DOHH2 (cell line): ENCODE measurements around the gene DLL1.

ENCODE experiments used
- H3F3A ChIP-seq: fragments of 200-600 bp; sonication (generic), shearing (Covaris generic); 2 replicates; pipeline ENCODE4 v1.6.0; 2016; ENCODE audit warnings: antibody characterized with exemption, mild to moderate bottlenecking; ENCODE audit not compliant: control insufficient read depth, insufficient read depth
- H3K27ac ChIP-seq: fragments of 200-600 bp; sonication (generic); 2 replicates; pipeline ENCODE4 v1.5.1; 2014; ENCODE audit warnings: low read depth, mild to moderate bottlenecking, low read length, moderate library complexity
- H3K27me3 ChIP-seq: fragments of 200-600 bp; sonication (generic); 2 replicates; pipeline ENCODE4 v1.6.1; 2014; ENCODE audit warnings: mild to moderate bottlenecking, low read length, mixed read lengths; ENCODE audit not compliant: control insufficient read depth
- H3K36me3 ChIP-seq: fragments of 200-600 bp; sonication (generic); 2 replicates; pipeline ENCODE4 v1.6.1; 2014; ENCODE audit warnings: mild to moderate bottlenecking, low read length, moderate library complexity, mixed read lengths; ENCODE audit not compliant: control insufficient read depth
- H3K4me1 ChIP-seq: fragments of 200-600 bp; sonication (generic); 2 replicates; pipeline ENCODE4 v1.6.1; 2014; ENCODE audit warnings: mild to moderate bottlenecking, low read length, mixed read lengths; ENCODE audit not compliant: control insufficient read depth
- H3K4me2 ChIP-seq: fragments of 200-600 bp; sonication (generic); 2 replicates; pipeline ENCODE4 v1.6.0; 2014; ENCODE audit warnings: mild to moderate bottlenecking, low read length, moderate library complexity
- H3K4me3 ChIP-seq: fragments of 200-600 bp; sonication (generic); 2 replicates; pipeline ENCODE4 v1.5.1; 2014; ENCODE audit warnings: mild to moderate bottlenecking, low read length, mixed read lengths
- H3K79me2 ChIP-seq: fragments of 200-600 bp; sonication (generic); 2 replicates; pipeline ENCODE4 v1.6.1; 2014; ENCODE audit warnings: mild to moderate bottlenecking, low read length, mixed read lengths; ENCODE audit not compliant: control insufficient read depth
- H3K9me2 ChIP-seq: fragments of 200-600 bp; sonication (generic); replicated peaks from 2 replicates; pipeline ENCODE4 v1.6.1; 2014; ENCODE audit warnings: mild to moderate bottlenecking, low read length, mixed read lengths; ENCODE audit not compliant: control insufficient read depth
- H3K9me3 ChIP-seq: fragments of 200-600 bp; sonication (generic); 2 replicates; pipeline ENCODE4 v1.6.1; 2014; ENCODE audit warnings: antibody characterized with exemption, low read length, mixed read lengths; ENCODE audit not compliant: control insufficient read depth, insufficient read depth
- H4K20me1 ChIP-seq: fragments of 200-600 bp; sonication (generic); 2 replicates; pipeline ENCODE4 v1.6.0; 2014; ENCODE audit warnings: low read depth, mild to moderate bottlenecking, antibody characterized with exemption, low read length, moderate library complexity; ENCODE audit not compliant: control insufficient read depth, insufficient read depth
- EZH2phosphoT487 ChIP-seq: fragments of 200-600 bp; sonication (generic); IDR thresholded peaks from 2 replicates; pipeline ENCODE4 v1.6.1; 2017; ENCODE audit warnings: borderline replicate concordance, mild to moderate bottlenecking, antibody characterized with exemption, low read length, moderate library complexity, mixed read lengths
- TF ChIP-seq, protein P1 (sequence below): fragments of 200-600 bp; sonication (generic); IDR thresholded peaks from one replicate; pipeline ENCODE4 v1.5.1; 2014; ENCODE audit warnings: antibody characterized with exemption, mild to moderate bottlenecking, low read depth, low read length; ENCODE audit not compliant: poor library complexity, severe bottlenecking

The DLL1 gene

DNA sequence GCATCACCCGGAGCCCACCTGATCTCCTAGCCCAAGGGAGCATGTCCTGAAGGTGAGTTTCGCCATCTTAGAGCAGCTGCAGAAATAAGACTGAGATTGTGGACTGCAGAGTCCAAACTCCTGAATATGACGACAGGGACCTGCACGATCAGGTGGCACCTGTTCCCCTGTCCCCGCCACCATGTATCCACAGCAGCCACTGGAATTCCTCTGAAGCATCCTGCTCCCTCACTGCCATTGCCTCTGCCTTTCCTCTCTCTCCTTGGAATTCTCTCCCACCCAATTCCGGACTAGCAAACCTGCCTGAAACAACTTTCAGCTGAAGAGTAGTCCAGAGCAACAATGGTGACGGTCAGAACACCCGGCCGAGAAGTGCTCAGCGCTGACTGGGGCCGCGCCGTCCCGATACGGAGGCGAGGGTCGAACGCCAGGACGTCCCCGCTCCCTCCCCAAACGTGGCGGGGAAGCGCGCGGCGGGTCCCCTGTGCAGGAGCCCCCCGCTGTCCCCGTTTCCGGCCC, 15.0 kb upstream of the DLL1 start:
- H3K79me2 ChIP-seq = peaks cover 42% of the 10 kb centered on the region
- H3K4me2 ChIP-seq = peak overlapping the region; percentile 68
- H3K27me3 ChIP-seq = no peaks in the 10 kb centered on the region
- peaks cover 29% of the 10 kb centered on the region for H3K4me1 ChIP-seq
- peaks cover 18% of the 10 kb centered on the region for H4K20me1 ChIP-seq
- no peak for TF ChIP-seq EZH2phosphoT487
- TF ChIP-seq, protein P1, sequence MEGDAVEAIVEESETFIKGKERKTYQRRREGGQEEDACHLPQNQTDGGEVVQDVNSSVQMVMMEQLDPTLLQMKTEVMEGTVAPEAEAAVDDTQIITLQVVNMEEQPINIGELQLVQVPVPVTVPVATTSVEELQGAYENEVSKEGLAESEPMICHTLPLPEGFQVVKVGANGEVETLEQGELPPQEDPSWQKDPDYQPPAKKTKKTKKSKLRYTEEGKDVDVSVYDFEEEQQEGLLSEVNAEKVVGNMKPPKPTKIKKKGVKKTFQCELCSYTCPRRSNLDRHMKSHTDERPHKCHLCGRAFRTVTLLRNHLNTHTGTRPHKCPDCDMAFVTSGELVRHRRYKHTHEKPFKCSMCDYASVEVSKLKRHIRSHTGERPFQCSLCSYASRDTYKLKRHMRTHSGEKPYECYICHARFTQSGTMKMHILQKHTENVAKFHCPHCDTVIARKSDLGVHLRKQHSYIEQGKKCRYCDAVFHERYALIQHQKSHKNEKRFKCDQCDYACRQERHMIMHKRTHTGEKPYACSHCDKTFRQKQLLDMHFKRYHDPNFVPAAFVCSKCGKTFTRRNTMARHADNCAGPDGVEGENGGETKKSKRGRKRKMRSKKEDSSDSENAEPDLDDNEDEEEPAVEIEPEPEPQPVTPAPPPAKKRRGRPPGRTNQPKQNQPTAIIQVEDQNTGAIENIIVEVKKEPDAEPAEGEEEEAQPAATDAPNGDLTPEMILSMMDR = no peak
- no peak overlapping the region for H3K27ac ChIP-seq
- peak overlapping the region; percentile 92 for H3K4me3 ChIP-seq
- peaks cover 23% of the 10 kb centered on the region for H3K36me3 ChIP-seq
- H3K9me3 ChIP-seq = peaks cover 7% of the 10 kb centered on the region
- no peaks in the 10 kb centered on the region for H3K9me2 ChIP-seq
- no peaks in the 10 kb centered on the region for H3F3A ChIP-seq

DNA sequence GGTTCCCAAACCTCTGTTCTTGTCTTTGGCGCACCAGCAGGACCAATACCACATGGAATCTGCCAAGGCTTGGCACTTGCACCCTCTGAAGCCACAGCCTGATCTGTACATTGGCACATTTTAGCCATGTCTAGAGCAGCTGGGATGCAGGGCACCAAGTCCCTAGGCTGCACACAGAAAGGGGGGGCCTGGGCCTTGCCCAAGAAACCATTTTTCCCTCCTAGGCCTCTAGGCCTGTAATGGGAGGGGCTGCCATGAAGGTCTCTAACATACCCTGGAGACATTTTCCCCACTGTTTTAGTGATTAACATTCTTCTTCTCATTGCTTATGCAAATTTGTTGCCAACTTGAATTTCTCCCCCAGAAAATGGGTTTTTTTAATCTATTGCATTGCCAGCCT, 10.3 kb upstream of the DLL1 start:
- Histone ChIP-seq H3K27ac (no peak overlapping the region), H4K20me1 (no peaks in the 10 kb centered on the region), H3K36me3 (no peaks in the 10 kb centered on the region), H3K79me2 (no peaks in the 10 kb centered on the region; the same call in 1 of the 2 replicates), H3K9me2 (no peaks in the 10 kb centered on the region), H3K4me3 (no peak overlapping the region), H3K27me3 (peaks cover 16% of the 10 kb centered on the region), H3K9me3 (peaks cover 9% of the 10 kb centered on the region), H3K4me2 (no peak overlapping the region), H3F3A (no peaks in the 10 kb centered on the region), H3K4me1 (peaks cover 10% of the 10 kb centered on the region)
- TF ChIP-seq EZH2phosphoT487 = no peak
- TF ChIP-seq, protein P1 = no peak

DNA sequence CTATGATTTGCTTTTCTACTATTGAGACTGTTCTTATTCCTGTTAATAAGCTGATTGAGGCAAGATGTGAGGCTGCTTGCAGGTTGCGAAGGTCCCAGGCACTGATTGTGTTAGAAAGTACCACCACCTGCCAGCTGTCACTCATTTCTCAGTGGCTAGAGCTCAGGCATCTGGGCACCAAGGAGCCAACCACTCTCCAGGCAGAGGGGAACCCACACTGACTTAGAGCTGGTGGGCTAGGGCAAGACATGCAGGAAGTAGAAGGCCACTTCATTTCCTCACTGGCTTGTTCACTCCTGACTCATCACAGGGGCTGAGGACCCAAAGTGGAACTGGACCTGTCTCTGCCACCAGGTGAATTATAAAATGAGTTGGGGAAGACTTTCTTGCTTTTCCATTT, 7.8 kb upstream of the DLL1 start:
- Histone ChIP-seq H3K9me3 (peaks cover 9% of the 10 kb centered on the region), H3K4me1 (peaks cover 13% of the 10 kb centered on the region), H3K36me3 (no peaks in the 10 kb centered on the region), H3K27me3 (peaks cover 41% of the 10 kb centered on the region), H3K4me2 (no peak overlapping the region), H3F3A (0 out of 2 replicates have a peak, but pooled peaks cover 3% of the 10 kb centered on the region), H3K79me2 (no peaks in the 10 kb centered on the region), H3K9me2 (no peaks in the 10 kb centered on the region), H4K20me1 (no peaks in the 10 kb centered on the region), H3K27ac (no peak overlapping the region), H3K4me3 (no peak overlapping the region)
- no peak for TF ChIP-seq EZH2phosphoT487
- TF ChIP-seq, protein P1 = no peak
